ENCODE results near the gene TSHZ1. TPM values are rescaled to one million over a fixed set of nuclear protein-coding genes. Genes with fewer than 3 reads are reported as not detected.

TSHZ1 gene
- total and polyA plus RNA-seq, 3 experiments from 2014 or later, result 9.0 to 18.6 (median 17.9) TPM

GRCh38 chr18:75211002-75211621 lies 515 bp downstream of the TSHZ1 start:
- no peaks in the 10 kb centered on the region for H3K27me3 ChIP-seq (ENCODE audit: insufficient read depth, low read length, poor library complexity, severe bottlenecking)
- peaks cover 54% of the 10 kb centered on the region for H3K4me1 ChIP-seq (ENCODE audit: insufficient read depth, low read length)
- H3K36me3 ChIP-seq (ENCODE audit: insufficient read depth, low read length), result no peaks in the 10 kb centered on the region
- Mint-ChIP-seq H3K36me3 (peaks cover 0 to 34% (median 3%) of the 10 kb centered on the region in 3 donors), H3K4me1 (peaks cover 60 to 73% (median 72%) of the 10 kb centered on the region in 3 donors), H3K27me3 (peaks cover 0 to 5% of the 10 kb centered on the region in 2 donors), H3K4me3 (peak overlapping the region; percentile 96 to 100 (median 98)), H3K9me3 (peaks cover 0 to 1% (median 0%) of the 10 kb centered on the region in 5 donors), H3K27ac (peak overlapping the region; percentile 89 to 99 (median 98))
- H3K9me3 ChIP-seq (ENCODE audit: low read length), result no peaks in the 10 kb centered on the region
- CTCF ChIA-PET, result interaction anchor here (1.1 to 1.4 kb wide), 3 partner anchors 31 to 34 kb away, joined by 3 to 5 read pairs (median 5); no protein-coding TSS in a partner anchor
- peak in 3 of 5 donors; percentile 16 to 64 (median 43) for DNase-seq
- POLR2A ChIA-PET, result interaction anchor here (0.7 to 1.3 kb wide), 4 partner anchors 33 to 1892 kb away, joined by 5 to 7 read pairs (median 6); no protein-coding TSS in a partner anchor
- H3K4me3 ChIP-seq (ENCODE audit: low read length), result peak overlapping the region; percentile 77
- H3K27ac ChIP-seq (ENCODE audit: low read depth, low read length), result peak overlapping the region; percentile 75

- peaks cover 61 to 73% (median 72%) of the 10 kb centered on the region in 3 donors for H3K4me1 Mint-ChIP-seq
- no peaks in the 10 kb centered on the region for H3K36me3 ChIP-seq (ENCODE audit: insufficient read depth, low read length)
- ChIA-PET POLR2A (no interaction called here), CTCF (no interaction called here)
- no peaks in the 10 kb centered on the region for H3K9me3 ChIP-seq (ENCODE audit: low read length)
- H3K4me1 ChIP-seq (ENCODE audit: insufficient read depth, low read length), result peaks cover 57% of the 10 kb centered on the region
- peak overlapping the region in 2 of 7 donors; percentile 81 to 88 for H3K4me3 Mint-ChIP-seq
- no peak overlapping the region for H3K4me3 ChIP-seq (ENCODE audit: low read length)
- H3K27me3 ChIP-seq (ENCODE audit: insufficient read depth, low read length, poor library complexity, severe bottlenecking), result no peaks in the 10 kb centered on the region
- H3K27ac ChIP-seq (ENCODE audit: low read depth, low read length), result no peak overlapping the region
- peaks cover 0 to 1% (median 0%) of the 10 kb centered on the region in 5 donors for H3K9me3 Mint-ChIP-seq
- peaks cover 0 to 5% of the 10 kb centered on the region in 2 donors for H3K27me3 Mint-ChIP-seq
- no peak overlapping the region for H3K27ac Mint-ChIP-seq
- peak in 2 of 5 donors; percentile 15 to 37 for DNase-seq
- H3K36me3 Mint-ChIP-seq, result peaks cover 0 to 34% (median 3%) of the 10 kb centered on the region in 3 donors
Observed at GRCh38 chr18:75211626-75211952, 992 bp downstream of the TSHZ1 start.

- CTCF ChIA-PET, result interaction anchor here (1.0 to 1.1 kb wide), 2 partner anchors 17 to 34 kb away, joined by 3 read pairs; no protein-coding TSS in a partner anchor
- Histone ChIP-seq H3K4me1 (ENCODE audit: insufficient read depth, low read length) (peaks cover 57% of the 10 kb centered on the region), H3K9me3 (ENCODE audit: low read length) (no peaks in the 10 kb centered on the region), H3K36me3 (ENCODE audit: insufficient read depth, low read length) (no peaks in the 10 kb centered on the region), H3K27ac (ENCODE audit: low read depth, low read length) (peak overlapping the region; percentile 7), H3K27me3 (ENCODE audit: insufficient read depth, low read length, poor library complexity, severe bottlenecking) (no peaks in the 10 kb centered on the region), H3K4me3 (ENCODE audit: low read length) (peak overlapping the region; percentile 54)
- H3K36me3 Mint-ChIP-seq, result peaks cover 0 to 34% (median 3%) of the 10 kb centered on the region in 3 donors
- peak in 4 of 5 donors; percentile 21 to 54 (median 30) for DNase-seq
- H3K9me3 Mint-ChIP-seq, result peaks cover 0 to 1% (median 0%) of the 10 kb centered on the region in 5 donors
- peak overlapping the region; percentile 68 to 93 (median 80) for H3K27ac Mint-ChIP-seq
- peak overlapping the region; percentile 81 to 97 (median 92) for H3K4me3 Mint-ChIP-seq
- peaks cover 0 to 5% of the 10 kb centered on the region in 2 donors for H3K27me3 Mint-ChIP-seq
- POLR2A ChIA-PET, result interaction anchor here (0.6 to 0.7 kb wide), 2 partner anchors 36 to 77 kb away, joined by 3 to 10 read pairs; no protein-coding TSS in a partner anchor
- peaks cover 62 to 74% (median 72%) of the 10 kb centered on the region in 3 donors for H3K4me1 Mint-ChIP-seq
Observed at GRCh38 chr18:75211953-75212750, 1.6 kb downstream of the TSHZ1 start.

GRCh38 chr18:75212751-75213090 lies 2.1 kb downstream of the TSHZ1 start:
- H3K27ac Mint-ChIP-seq, result peak overlapping the region; percentile 68 to 93 (median 80)
- CTCF ChIA-PET, result interaction anchor here (1.0 to 1.1 kb wide), 2 partner anchors 16 to 34 kb away, joined by 3 read pairs; no protein-coding TSS in a partner anchor
- H3K27me3 Mint-ChIP-seq, result peaks cover 0 to 5% of the 10 kb centered on the region in 2 donors

GRCh38 chr18:75213611-75214331 lies 3.2 kb downstream of the TSHZ1 start:
- H3K4me3 ChIP-seq (ENCODE audit: low read length), result no peak overlapping the region
- H3K36me3 ChIP-seq (ENCODE audit: insufficient read depth, low read length), result no peaks in the 10 kb centered on the region
- DNase-seq, result no peak
- Mint-ChIP-seq H3K4me1 (peaks cover 65 to 80% (median 78%) of the 10 kb centered on the region in 3 donors), H3K27ac (peak overlapping the region in 5 of 8 donors; percentile 45 to 88 (median 68)), H3K4me3 (peak overlapping the region; percentile 5 to 97 (median 92)), H3K27me3 (peaks cover 0 to 4% of the 10 kb centered on the region in 2 donors), H3K36me3 (peaks cover 0 to 28% (median 3%) of the 10 kb centered on the region in 3 donors), H3K9me3 (peaks cover 0 to 1% (median 0%) of the 10 kb centered on the region in 5 donors)
- POLR2A ChIA-PET, result no interaction called here
- H3K4me1 ChIP-seq (ENCODE audit: insufficient read depth, low read length), result peaks cover 61% of the 10 kb centered on the region
- H3K27me3 ChIP-seq (ENCODE audit: insufficient read depth, low read length, poor library complexity, severe bottlenecking), result no peaks in the 10 kb centered on the region
- H3K27ac ChIP-seq (ENCODE audit: low read depth, low read length), result no peak overlapping the region
- no peaks in the 10 kb centered on the region for H3K9me3 ChIP-seq (ENCODE audit: low read length)
- CTCF ChIA-PET, result no interaction called here

More at GRCh38 chr18:75212751-75213090, 2.1 kb downstream of the TSHZ1 start:
- Mint-ChIP-seq H3K4me3 (peak overlapping the region; percentile 81 to 97 (median 92)), H3K36me3 (peaks cover 0 to 34% (median 3%) of the 10 kb centered on the region in 3 donors), H3K4me1 (peaks cover 62 to 74% (median 72%) of the 10 kb centered on the region in 3 donors), H3K9me3 (peaks cover 0 to 1% (median 0%) of the 10 kb centered on the region in 5 donors)
- POLR2A ChIA-PET, result interaction anchor here (0.6 to 0.7 kb wide), 2 partner anchors 35 to 76 kb away, joined by 3 to 10 read pairs; no protein-coding TSS in a partner anchor
- Histone ChIP-seq H3K9me3 (ENCODE audit: low read length) (no peaks in the 10 kb centered on the region), H3K36me3 (ENCODE audit: insufficient read depth, low read length) (no peaks in the 10 kb centered on the region), H3K27ac (ENCODE audit: low read depth, low read length) (no peak overlapping the region), H3K27me3 (ENCODE audit: insufficient read depth, low read length, poor library complexity, severe bottlenecking) (no peaks in the 10 kb centered on the region), H3K4me1 (ENCODE audit: insufficient read depth, low read length) (peaks cover 57% of the 10 kb centered on the region), H3K4me3 (ENCODE audit: low read length) (peak overlapping the region; percentile 54)
- DNase-seq, result no peak

- Histone ChIP-seq H3K36me3 (ENCODE audit: insufficient read depth, low read length) (no peaks in the 10 kb centered on the region), H3K27ac (ENCODE audit: low read depth, low read length) (no peak overlapping the region), H3K9me3 (ENCODE audit: low read length) (no peaks in the 10 kb centered on the region), H3K4me3 (ENCODE audit: low read length) (no peak overlapping the region), H3K27me3 (ENCODE audit: insufficient read depth, low read length, poor library complexity, severe bottlenecking) (no peaks in the 10 kb centered on the region), H3K4me1 (ENCODE audit: insufficient read depth, low read length) (peaks cover 61% of the 10 kb centered on the region)
- no peak for DNase-seq
- ChIA-PET CTCF (interaction anchor here (1.1 kb wide), 1 partner anchor 11 kb away, joined by 3 read pairs; no protein-coding TSS in a partner anchor), POLR2A (no interaction called here)
- Mint-ChIP-seq H3K4me1 (peaks cover 70 to 85% (median 84%) of the 10 kb centered on the region in 3 donors), H3K36me3 (peaks cover 0 to 27% (median 3%) of the 10 kb centered on the region in 3 donors), H3K27ac (peak overlapping the region in 7 of 8 donors; percentile 58 to 88 (median 66)), H3K4me3 (peak overlapping the region in 5 of 7 donors; percentile 47 to 97 (median 85)), H3K9me3 (peaks cover 0 to 1% (median 0%) of the 10 kb centered on the region in 5 donors), H3K27me3 (peaks cover 0 to 4% of the 10 kb centered on the region in 2 donors)
Observed at GRCh38 chr18:75214332-75214690, 3.7 kb downstream of the TSHZ1 start.

- Mint-ChIP-seq H3K9me3 (peaks cover 0 to 1% (median 0%) of the 10 kb centered on the region in 5 donors), H3K36me3 (peaks cover 0 to 23% (median 3%) of the 10 kb centered on the region in 3 donors), H3K27ac (peak overlapping the region; percentile 79 to 96 (median 89)), H3K27me3 (peaks cover 0 to 2% of the 10 kb centered on the region in 2 donors), H3K4me1 (peaks cover 73 to 88% (median 87%) of the 10 kb centered on the region in 3 donors), H3K4me3 (peak overlapping the region in 6 of 7 donors; percentile 44 to 97 (median 60))
- no peak overlapping the region for H3K27ac ChIP-seq (ENCODE audit: low read depth, low read length)
- no peaks in the 10 kb centered on the region for H3K9me3 ChIP-seq (ENCODE audit: low read length)
- H3K27me3 ChIP-seq (ENCODE audit: insufficient read depth, low read length, poor library complexity, severe bottlenecking), result no peaks in the 10 kb centered on the region
- H3K4me3 ChIP-seq (ENCODE audit: low read length), result no peak overlapping the region
- peaks cover 61% of the 10 kb centered on the region for H3K4me1 ChIP-seq (ENCODE audit: insufficient read depth, low read length)
- CTCF ChIA-PET, result interaction anchor here (1.1 to 1.3 kb wide), 3 partner anchors 9 to 31 kb away, joined by 3 to 4 read pairs (median 4); no protein-coding TSS in a partner anchor
- POLR2A ChIA-PET, result no interaction called here
- H3K36me3 ChIP-seq (ENCODE audit: insufficient read depth, low read length), result no peaks in the 10 kb centered on the region
- no peak for DNase-seq
Observed at GRCh38 chr18:75214766-75215510, 4.3 kb downstream of the TSHZ1 start.

Measured in CD8-positive, alpha-beta memory T cell (primary cell).